SU-DHL-6 (cell line): Measurements from ENCODE around the gene HAPLN3.

ENCODE experiments used
- EZH2phosphoT487 ChIP-seq: fragments of 200-600 bp; sonication (generic), shearing (Covaris generic); conservative IDR thresholded peaks from 2 replicates; pipeline ENCODE4 v1.6.1; 2018; ENCODE audit warnings: mild to moderate bottlenecking, antibody characterized with exemption, low read length, moderate library complexity, mixed read lengths
- TF ChIP-seq, protein P1 (sequence below): fragments of 200-600 bp; sonication (generic); IDR thresholded peaks from one replicate; pipeline ENCODE4 v1.5.1; 2017; ENCODE audit warnings: antibody characterized with exemption, mild to moderate bottlenecking, low read length, moderate library complexity; ENCODE audit not compliant: insufficient read depth, poor library complexity, severe bottlenecking

GRCh38 chr15:88900982-88901418 is 5.7 kb upstream of the HAPLN3 start:
- TF ChIP-seq, protein P1, sequence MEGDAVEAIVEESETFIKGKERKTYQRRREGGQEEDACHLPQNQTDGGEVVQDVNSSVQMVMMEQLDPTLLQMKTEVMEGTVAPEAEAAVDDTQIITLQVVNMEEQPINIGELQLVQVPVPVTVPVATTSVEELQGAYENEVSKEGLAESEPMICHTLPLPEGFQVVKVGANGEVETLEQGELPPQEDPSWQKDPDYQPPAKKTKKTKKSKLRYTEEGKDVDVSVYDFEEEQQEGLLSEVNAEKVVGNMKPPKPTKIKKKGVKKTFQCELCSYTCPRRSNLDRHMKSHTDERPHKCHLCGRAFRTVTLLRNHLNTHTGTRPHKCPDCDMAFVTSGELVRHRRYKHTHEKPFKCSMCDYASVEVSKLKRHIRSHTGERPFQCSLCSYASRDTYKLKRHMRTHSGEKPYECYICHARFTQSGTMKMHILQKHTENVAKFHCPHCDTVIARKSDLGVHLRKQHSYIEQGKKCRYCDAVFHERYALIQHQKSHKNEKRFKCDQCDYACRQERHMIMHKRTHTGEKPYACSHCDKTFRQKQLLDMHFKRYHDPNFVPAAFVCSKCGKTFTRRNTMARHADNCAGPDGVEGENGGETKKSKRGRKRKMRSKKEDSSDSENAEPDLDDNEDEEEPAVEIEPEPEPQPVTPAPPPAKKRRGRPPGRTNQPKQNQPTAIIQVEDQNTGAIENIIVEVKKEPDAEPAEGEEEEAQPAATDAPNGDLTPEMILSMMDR, result no peak
- TF ChIP-seq EZH2phosphoT487, result no peak
